Astrocyte (in vitro differentiated cells and primary cell): ENCODE results near the gene SSBP1.

Experiments used
- EZH2 ChIP-seq: IDR thresholded peaks from 2 replicates; pipeline ENCODE4 v1.6.1; 2012; ENCODE audit warnings: mild to moderate bottlenecking, low read length, inconsistent platforms; ENCODE audit not compliant: insufficient read depth
- TF ChIP-seq, protein P1 (sequence below): IDR thresholded peaks from 2 replicates; pipeline ENCODE4 v1.5.1; 2011; ENCODE audit warnings: low read depth, mild to moderate bottlenecking, inconsistent platforms, low read length, moderate library complexity; ENCODE audit not compliant: insufficient read depth

GRCh38 chr7:141704741-141705140, 33.4 kb upstream of the SSBP1 start:
- TF ChIP-seq, protein P1, sequence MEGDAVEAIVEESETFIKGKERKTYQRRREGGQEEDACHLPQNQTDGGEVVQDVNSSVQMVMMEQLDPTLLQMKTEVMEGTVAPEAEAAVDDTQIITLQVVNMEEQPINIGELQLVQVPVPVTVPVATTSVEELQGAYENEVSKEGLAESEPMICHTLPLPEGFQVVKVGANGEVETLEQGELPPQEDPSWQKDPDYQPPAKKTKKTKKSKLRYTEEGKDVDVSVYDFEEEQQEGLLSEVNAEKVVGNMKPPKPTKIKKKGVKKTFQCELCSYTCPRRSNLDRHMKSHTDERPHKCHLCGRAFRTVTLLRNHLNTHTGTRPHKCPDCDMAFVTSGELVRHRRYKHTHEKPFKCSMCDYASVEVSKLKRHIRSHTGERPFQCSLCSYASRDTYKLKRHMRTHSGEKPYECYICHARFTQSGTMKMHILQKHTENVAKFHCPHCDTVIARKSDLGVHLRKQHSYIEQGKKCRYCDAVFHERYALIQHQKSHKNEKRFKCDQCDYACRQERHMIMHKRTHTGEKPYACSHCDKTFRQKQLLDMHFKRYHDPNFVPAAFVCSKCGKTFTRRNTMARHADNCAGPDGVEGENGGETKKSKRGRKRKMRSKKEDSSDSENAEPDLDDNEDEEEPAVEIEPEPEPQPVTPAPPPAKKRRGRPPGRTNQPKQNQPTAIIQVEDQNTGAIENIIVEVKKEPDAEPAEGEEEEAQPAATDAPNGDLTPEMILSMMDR: no peak
- TF ChIP-seq EZH2: no peak
